ENCODE results near the gene ZEB1.

ZEB1 gene

DNA sequence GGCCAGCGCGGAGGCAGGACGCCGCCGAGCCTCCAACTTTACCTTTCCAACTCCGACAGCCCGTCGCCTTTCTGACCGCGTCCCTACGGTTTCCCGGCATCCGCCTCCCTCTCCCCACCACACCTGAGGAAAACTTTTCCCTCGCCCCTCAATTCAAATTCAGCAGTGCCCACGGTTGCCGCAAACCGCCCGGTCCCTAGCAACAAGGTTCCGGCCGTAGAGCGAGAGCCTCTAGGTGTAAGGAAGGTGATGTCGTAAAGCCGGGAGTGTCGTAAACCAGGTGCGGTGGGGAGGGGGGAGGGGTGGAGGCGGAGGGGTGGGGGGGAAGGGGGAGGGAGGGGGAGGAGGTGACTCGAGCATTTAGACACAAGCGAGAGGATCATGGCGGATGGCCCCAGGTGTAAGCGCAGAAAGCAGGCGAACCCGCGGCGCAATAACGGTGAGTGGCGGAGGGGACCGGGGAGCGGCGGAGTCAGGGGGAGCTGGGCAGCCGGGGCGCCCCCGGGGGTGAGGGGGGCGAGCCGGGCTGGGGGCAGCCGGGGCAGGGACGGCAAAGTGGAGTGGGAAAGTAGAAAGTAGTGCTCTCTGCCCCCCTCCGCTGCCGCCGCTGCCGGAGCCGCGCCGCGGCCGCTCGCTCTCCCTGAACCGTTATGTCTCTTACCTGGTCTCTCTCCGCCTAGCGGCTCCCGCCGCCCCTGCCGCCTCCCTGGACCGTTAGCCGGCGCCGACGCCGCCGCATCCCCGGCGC, at the start of gene ZEB1:
ZEB1 (plus strand) TSS at position 363 of the 748 bp plus-strand sequence; CDS start at position 382, 19 bp downstream.
- DNase-seq (ENCODE audit: low spot score): peak; percentile 41

DNA sequence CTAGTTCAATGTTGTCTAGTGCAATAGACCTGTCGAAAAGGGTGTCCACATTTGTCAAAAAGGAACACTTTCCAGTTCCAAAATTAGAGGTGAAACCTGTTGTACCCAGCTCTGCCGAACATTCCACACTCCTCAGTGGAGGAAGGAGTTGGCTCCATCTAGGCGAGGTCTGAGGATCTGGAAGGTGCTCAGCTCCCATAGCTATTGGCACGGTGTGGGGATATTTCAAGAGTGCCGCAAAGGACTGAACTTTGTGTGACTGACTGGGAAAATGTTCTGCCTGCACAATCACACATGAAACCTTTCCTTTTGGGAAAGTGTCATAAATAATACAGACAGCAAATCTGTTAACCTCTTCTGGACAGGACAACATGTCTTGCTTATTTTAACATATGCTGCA, 48.1 kb upstream of the ZEB1 start:
- no peak for DNase-seq (ENCODE audit: low spot score)

DNA sequence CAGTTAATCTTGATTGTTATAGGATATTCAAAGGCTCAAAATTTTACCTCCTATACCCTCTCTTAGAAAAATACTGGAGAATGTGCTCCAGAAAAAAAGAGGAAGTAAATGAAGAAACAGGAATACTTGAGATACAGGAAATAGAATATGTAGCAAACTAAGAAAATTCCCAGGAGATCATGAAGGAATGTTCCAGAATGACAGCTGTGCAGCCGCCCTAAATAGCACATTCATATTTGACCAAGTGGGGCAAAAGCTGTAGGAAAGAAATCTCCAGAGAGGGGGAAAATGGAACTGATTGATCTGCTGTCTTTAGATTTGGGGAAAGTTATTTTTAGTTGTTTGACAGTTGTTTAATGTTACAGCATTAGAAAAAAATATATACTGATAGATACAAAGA, 46.2 kb upstream of the ZEB1 start:
- DNase-seq (ENCODE audit: low spot score): no peak

- no peak for DNase-seq (ENCODE audit: low spot score)
These were observed 45.2 kb upstream of the ZEB1 start for GRCh38 chr10:31273789-31274188.

- DNase-seq (ENCODE audit: low spot score): no peak
These were observed 44.7 kb upstream of the ZEB1 start for GRCh38 chr10:31274310-31274709.

GRCh38 chr10:31278279-31278941, 40.6 kb upstream of the ZEB1 start:
- DNase-seq (ENCODE audit: low spot score): no peak

DNA sequence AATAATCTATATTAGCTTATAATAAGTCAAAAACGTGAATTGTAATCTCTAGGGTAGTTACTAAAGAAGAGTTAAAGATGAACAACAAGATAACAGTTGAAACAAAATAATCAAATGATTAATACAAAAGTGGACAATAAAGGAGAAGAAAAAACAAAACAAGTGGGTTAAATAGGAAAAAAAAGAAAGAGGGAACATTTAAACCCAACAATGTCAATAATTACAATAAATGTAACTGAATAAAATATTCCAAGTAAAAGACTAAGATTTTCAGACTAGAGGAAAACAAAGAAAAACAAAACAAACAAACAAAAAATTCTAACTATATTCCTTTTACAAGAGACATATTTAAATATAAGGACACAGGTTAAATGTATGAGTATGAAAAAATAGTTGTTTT, 38.0 kb upstream of the ZEB1 start:
- DNase-seq (ENCODE audit: low spot score): no peak

DNA sequence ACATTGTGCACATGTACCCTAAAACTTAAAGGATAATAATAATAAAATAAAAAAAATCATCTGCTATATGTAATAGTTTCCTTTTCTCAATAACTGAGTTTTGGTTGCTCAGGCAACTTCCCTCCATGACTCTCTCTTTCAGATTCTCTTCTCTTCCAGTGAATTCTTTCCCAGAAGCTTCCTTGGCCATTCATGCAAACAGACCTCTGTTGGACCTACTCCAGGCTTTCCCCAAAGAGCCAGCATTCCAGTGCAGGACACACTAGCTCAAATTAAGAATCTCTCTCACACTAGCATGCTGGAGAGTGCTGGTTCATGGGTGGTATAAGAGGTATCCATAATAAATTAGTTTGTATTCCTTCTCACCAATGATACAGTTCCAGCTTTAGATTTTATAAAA, 31.0 kb upstream of the ZEB1 start:
- no peak for DNase-seq (ENCODE audit: low spot score)

GRCh38 chr10:31288962-31289361, 30.1 kb upstream of the ZEB1 start:
- DNase-seq (ENCODE audit: low spot score): no peak

- DNase-seq (ENCODE audit: low spot score): no peak
These were observed 28.6 kb upstream of the ZEB1 start for GRCh38 chr10:31290386-31290785.

DNA sequence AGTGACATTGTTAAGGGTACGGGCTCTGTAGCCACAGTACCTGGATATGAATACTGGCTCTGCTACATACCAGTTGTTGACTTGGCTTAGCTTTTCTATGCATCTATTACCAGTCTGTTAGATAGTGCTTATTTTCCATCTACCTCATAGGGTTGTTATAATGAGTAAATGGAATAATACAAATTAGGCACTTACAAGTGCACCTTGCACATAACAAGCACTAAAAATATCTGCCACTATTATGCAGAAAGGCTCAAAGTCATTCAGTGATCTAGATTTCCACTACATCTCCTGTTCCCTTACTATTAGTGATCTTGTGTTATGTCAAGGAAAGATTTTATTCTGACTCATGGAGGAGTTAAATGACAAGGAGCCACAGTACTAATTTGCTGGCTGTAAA, 27.9 kb upstream of the ZEB1 start:
- DNase-seq (ENCODE audit: low spot score): no peak

- no peak for DNase-seq (ENCODE audit: low spot score)
These were observed 24.5 kb upstream of the ZEB1 start for GRCh38 chr10:31294558-31294957.

GRCh38 chr10:31296754-31297153, 22.3 kb upstream of the ZEB1 start:
- DNase-seq (ENCODE audit: low spot score): no peak

DNA sequence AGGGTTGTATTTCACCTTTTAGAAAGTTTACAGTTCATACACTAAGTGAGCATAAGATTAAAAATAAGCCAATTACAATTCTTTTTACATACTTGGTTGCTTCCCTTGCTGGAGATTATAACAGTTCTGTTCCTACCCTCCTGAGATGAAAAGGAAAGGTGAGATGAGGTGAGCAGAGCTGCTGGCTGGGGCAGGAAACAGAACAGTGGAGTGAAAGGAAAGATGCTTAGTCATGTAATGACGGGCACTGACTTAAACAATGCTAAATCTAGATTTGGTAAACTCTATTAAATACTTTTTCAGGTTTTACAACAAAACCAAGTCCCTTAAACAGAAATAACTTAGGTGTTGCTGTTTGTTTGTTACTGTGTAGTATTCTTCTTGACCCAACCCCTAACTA, 19.9 kb upstream of the ZEB1 start:
- DNase-seq (ENCODE audit: low spot score): no peak

DNA sequence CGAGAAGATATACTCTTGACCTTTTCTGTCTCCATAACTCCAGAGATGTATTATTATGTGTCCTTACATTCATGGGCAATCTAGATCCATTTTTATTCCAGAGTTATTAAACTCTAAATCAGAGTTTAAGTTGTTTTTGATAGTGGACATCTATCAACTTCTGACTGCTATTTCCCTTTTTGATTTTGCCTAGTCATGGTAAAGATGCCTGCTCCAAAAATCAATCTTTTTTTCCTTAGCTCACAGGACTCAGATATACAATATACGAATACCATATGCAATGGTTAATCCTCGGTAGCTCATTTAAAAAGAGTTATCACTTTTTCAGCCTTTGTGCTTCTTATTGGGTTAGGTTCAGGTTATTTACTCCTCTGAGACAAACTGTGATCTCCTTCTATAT, 15.8 kb upstream of the ZEB1 start:
- DNase-seq (ENCODE audit: low spot score): no peak

DNA sequence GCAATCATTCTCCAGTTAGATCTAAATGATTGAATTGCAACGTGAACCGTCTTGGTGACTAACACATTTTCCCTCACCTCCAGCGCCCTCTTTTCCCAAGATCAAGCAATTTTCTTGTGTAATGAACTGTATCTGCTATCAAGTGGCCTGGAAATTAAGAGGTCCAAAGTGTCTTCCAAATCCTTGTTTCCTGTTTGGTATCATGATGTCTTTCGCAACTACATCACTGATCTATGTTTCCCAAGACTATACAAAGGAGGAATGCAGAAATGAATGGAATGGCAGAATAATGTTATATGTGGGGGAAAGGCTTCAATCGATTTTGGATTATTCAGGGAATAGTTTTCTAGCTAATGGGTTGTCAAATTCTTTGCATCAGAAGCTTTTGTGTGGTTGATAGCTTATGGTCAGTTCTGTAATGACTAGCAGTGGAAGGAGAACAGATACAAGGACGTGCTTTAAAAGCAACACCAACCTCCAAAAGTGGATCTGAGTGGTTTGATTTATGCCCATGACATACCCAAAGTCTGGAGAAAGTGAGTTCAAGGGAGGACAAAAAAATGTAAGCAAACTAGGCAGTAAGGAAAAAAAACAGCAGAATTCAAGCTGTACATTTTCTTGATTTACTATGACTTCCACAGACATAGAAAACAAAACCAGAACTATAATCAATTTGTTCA, 14.6 kb upstream of the ZEB1 start:
- DNase-seq (ENCODE audit: low spot score): no peak

DNA sequence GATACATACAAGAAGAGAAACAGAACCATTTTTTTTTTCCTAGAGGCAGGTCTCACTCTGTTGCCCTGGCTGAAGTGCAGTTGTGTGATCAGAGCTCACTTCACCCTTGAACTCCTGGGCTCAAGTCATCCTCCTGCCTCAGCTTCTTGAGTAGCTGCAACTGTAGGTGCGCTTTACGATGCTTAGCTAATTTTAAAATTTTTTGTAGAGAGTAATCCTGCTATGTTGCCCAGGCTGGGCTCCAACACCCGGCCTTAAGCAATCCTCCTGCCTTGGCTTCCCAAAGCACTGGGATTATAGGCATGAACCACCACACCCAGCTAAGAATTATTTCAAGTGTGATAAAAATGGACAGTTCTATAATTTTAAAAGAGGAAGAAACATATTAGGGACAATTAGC, 5.6 kb upstream of the ZEB1 start:
- DNase-seq (ENCODE audit: low spot score): no peak

GRCh38 chr10:31314256-31315150, 4.5 kb upstream of the ZEB1 start:
- no peak for DNase-seq (ENCODE audit: low spot score)

DNA sequence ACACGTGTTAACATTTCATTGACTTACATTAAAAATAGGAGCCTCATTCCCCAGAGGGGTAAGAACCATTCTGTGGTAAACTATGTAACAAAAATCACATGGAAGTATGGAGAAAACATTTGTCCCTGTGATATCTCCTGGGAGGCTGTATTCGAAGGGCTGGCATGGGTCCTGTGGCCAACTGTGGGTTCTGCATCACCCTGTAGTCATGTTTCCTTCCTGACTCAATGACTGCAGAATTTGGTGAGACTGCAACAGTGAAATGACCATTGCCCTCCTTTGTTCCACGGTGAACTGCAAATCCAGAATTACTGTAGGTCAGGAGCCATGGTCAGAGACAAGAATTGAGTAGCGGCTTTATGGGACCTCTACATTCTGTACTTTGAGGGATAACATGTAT, 3.6 kb upstream of the ZEB1 start:
- DNase-seq (ENCODE audit: low spot score): no peak

GRCh38 chr10:31317171-31317570, 1.8 kb upstream of the ZEB1 start:
- no peak for DNase-seq (ENCODE audit: low spot score)

GRCh38 chr10:31317652-31318381, 1.2 kb upstream of the ZEB1 start:
- DNase-seq (ENCODE audit: low spot score): no peak
